IMR-90 (cell line): ENCODE measurements around the gene PLEKHG5. TPM values are rescaled to one million over a fixed set of nuclear protein-coding genes. Genes with fewer than 3 reads are reported as not detected.

Source experiments
- ATAC-seq: fragments of 200-7000 bp; cut with Tn5 transposase; 2 replicates; pipeline ENCODE4 v1.9.1; 2020; ENCODE audit warnings: low read depth, mild to moderate bottlenecking, moderate library complexity
- BruUV-seq: library from RNA; stranded (reverse); fragments of 400-500 nt; replicated peaks from 2 replicates; lab custom pipeline; 2021; lab: Mats Ljungman, UMichigan
- CTCF ChIA-PET: fragments of 300-600 bp; formaldehyde crosslinking; extraction: SDS; loops from one replicate; lab custom pipeline; 2021; ENCODE audit warnings: antibody characterized with exemption; lab: Yijun Ruan, JAX
- POLR2A ChIA-PET: fragments of 300-600 bp; sonication (Branson Sonifier 250); formaldehyde crosslinking; loops from one replicate; lab custom pipeline; 2022; ENCODE audit warnings: antibody characterized with exemption; ENCODE audit not compliant: unreplicated experiment; lab: Charles Lee
- DNase-seq: peaks from one replicate; pipeline ENCODE4 v3.0.0; 2013
- H2AFZ ChIP-seq: replicated peaks from 2 replicates; pipeline ENCODE3; 2013; ENCODE audit warnings: low read length, mild to moderate bottlenecking; ENCODE audit not compliant: poor library complexity
- H2AK5ac ChIP-seq: 2 replicates; pipeline ENCODE4 v1.6.1; 2013; ENCODE audit warnings: low read depth, low read length, inconsistent platforms
- H2AK9ac ChIP-seq: replicated peaks from 2 replicates; pipeline ENCODE3; 2013; ENCODE audit warnings: mild to moderate bottlenecking, low read depth, low read length, moderate library complexity; ENCODE audit not compliant: poor library complexity
- H2BK120ac ChIP-seq: 2 replicates; pipeline ENCODE4 v1.6.1; 2013; ENCODE audit warnings: low read depth, low read length, inconsistent platforms
- H2BK15ac ChIP-seq: 3 replicates; pipeline ENCODE4 v1.6.1; 2013; ENCODE audit warnings: low read depth, low read length, inconsistent platforms
- H2BK20ac ChIP-seq: 2 replicates; pipeline ENCODE4 v1.6.1; 2013; ENCODE audit warnings: low read depth, mild to moderate bottlenecking, inconsistent platforms, low read length, moderate library complexity
- H2BK5ac ChIP-seq: 2 replicates; pipeline ENCODE4 v1.6.1; 2013; ENCODE audit warnings: mild to moderate bottlenecking, low read depth, low read length, inconsistent platforms; ENCODE audit not compliant: poor library complexity, severe bottlenecking
- H3K14ac ChIP-seq: replicated peaks from 2 replicates; pipeline ENCODE4 v1.6.1; 2013; ENCODE audit warnings: low read depth, low read length, inconsistent platforms
- H3K18ac ChIP-seq: 2 replicates; pipeline ENCODE4 v1.6.1; 2013; ENCODE audit warnings: low read depth, low read length, control low read depth
- H3K23ac ChIP-seq: 2 replicates; pipeline ENCODE4 v1.6.1; 2013; ENCODE audit warnings: low read depth, low read length, inconsistent platforms
- H3K27ac ChIP-seq: 2 replicates; pipeline ENCODE4 v1.5.1; 2013; ENCODE audit warnings: mild to moderate bottlenecking, control low read depth, low read length; ENCODE audit not compliant: insufficient read depth
- H3K27me3 ChIP-seq: 2 replicates; pipeline ENCODE4 v1.6.1; 2013; ENCODE audit warnings: low read length; ENCODE audit not compliant: control insufficient read depth, insufficient read depth
- H3K36me3 ChIP-seq: 2 replicates; pipeline ENCODE4 v1.6.1; 2013; ENCODE audit warnings: low read length, mixed read lengths; ENCODE audit not compliant: control insufficient read depth, insufficient read depth
- H3K4ac ChIP-seq: 2 replicates; pipeline ENCODE4 v1.6.1; 2013; ENCODE audit warnings: low read depth, low read length, inconsistent platforms
- H3K4me1 ChIP-seq: 2 replicates; pipeline ENCODE4 v1.6.1; 2013; ENCODE audit warnings: low read length, mixed read lengths; ENCODE audit not compliant: control insufficient read depth, insufficient read depth
- H3K4me2 ChIP-seq: 2 replicates; pipeline ENCODE4 v1.6.1; 2013; ENCODE audit warnings: low read depth, mild to moderate bottlenecking, control low read depth, low read length, moderate library complexity
- H3K4me3 ChIP-seq: 2 replicates; pipeline ENCODE4 v1.5.1; 2013; ENCODE audit warnings: low read depth, mild to moderate bottlenecking, control low read depth, low read length, moderate library complexity; ENCODE audit not compliant: insufficient read depth
- H3K56ac ChIP-seq: 2 replicates; pipeline ENCODE4 v1.6.1; 2013; ENCODE audit warnings: low read length, inconsistent platforms; ENCODE audit not compliant: insufficient read depth; ENCODE audit errors: extremely low read depth
- H3K79me1 ChIP-seq, 2 experiments: 2 replicates each; pipeline ENCODE4 v1.6.1; 2013; ENCODE audit warnings: low read length in 2 of 2, inconsistent platforms in 1 of 2, low read depth in 1 of 2
- H3K9ac ChIP-seq: 2 replicates; pipeline ENCODE4 v1.6.1; 2013; ENCODE audit warnings: low read depth, low read length, control low read depth
- H3K9me1 ChIP-seq: 2 replicates; pipeline ENCODE4 v1.6.1; 2013; ENCODE audit warnings: low read length, inconsistent platforms; ENCODE audit not compliant: insufficient read depth
- H3K9me3 ChIP-seq: 2 replicates; pipeline ENCODE4 v1.6.1; 2013; ENCODE audit warnings: low read length; ENCODE audit not compliant: control insufficient read depth, insufficient read depth
- H4K20me1 ChIP-seq: 2 replicates; pipeline ENCODE4 v1.6.1; 2013; ENCODE audit warnings: low read length, inconsistent platforms; ENCODE audit not compliant: insufficient read depth
- H4K5ac ChIP-seq: 2 replicates; pipeline ENCODE4 v1.6.1; 2013; ENCODE audit warnings: mild to moderate bottlenecking, low read depth, low read length, control low read depth
- H4K8ac ChIP-seq, 2 experiments: 2 replicates each; pipeline ENCODE4 v1.6.1; 2013; ENCODE audit warnings: low read depth in 2 of 2, low read length in 2 of 2, control low read depth in 1 of 2, inconsistent platforms in 1 of 2
- H4K91ac ChIP-seq: 2 replicates; pipeline ENCODE4 v1.6.1; 2013; ENCODE audit warnings: low read depth, low read length, inconsistent platforms; ENCODE audit not compliant: insufficient read depth
- FOS ChIP-seq: fragments of 150-350 bp; IDR thresholded peaks from 2 replicates; pipeline ENCODE4 v1.6.1; 2016; ENCODE audit warnings: low read depth, low read length
- RCOR1 ChIP-seq: IDR thresholded peaks from 2 replicates; pipeline ENCODE4 v1.6.1; 2012; ENCODE audit warnings: mild to moderate bottlenecking, low read length, improper control_type of control experiment; ENCODE audit not compliant: insufficient replicate concordance
- WGBS, 2 experiments: methylation state at CpG; one replicate each; pipeline versions ENCODE4 v1.1.5 to v1.1.7; 2013; ENCODE audit warnings: missing lambda C conversion rate in 2 of 2; ENCODE audit not compliant: insufficient read length in 1 of 2; ENCODE audit errors: extremely low coverage in 2 of 2; 5-methylcytosine and 5-hydroxymethylcytosine counted together
- dilution Hi-C: fragments of 300-500 bp; cut with HindIII; formaldehyde crosslinking; loops from one replicate; pipeline ENCODE4 v1.14.3; 2018; ENCODE audit warnings: low sequenced_read_pairs; ENCODE audit not compliant: unreplicated experiment
- in situ Hi-C: fragments of 300-500 bp; cut with MboI; formaldehyde crosslinking; loops from 3 replicates; pipeline ENCODE4 v1.14.3; 2019; ENCODE audit warnings: low sequenced_read_pairs, inconsistent platforms, mixed read lengths
- intact Hi-C: fragments of 100-400 bp; cut with micrococcal nuclease; formaldehyde crosslinking; loops from 2 replicates; pipeline ENCODE4 v1.10.0; 2022
- polyA plus RNA-seq, 3 experiments: library from polyadenylated mRNA; depleted of rRNA; stranded (reverse); fragments of >200 nt; gene quantifications; 2 replicates each; pipeline ENCODE4 v1.2.3, GENCODE V29; 2012; ENCODE audit warnings: low replicate concordance in 1 of 3
- total RNA-seq: library from RNA; depleted of rRNA; stranded (reverse); fragments of >200 nt; gene quantifications from 2 replicates; pipeline ENCODE4 v1.2.3, GENCODE V29; 2012

The PLEKHG5 gene
- total and polyA plus RNA-seq, 2 of the 4 experiments (the other 2 are of a cell fraction) = 4.8 to 11.6 TPM

GRCh38 chr1:6495041-6495441, 3.6 kb upstream of the PLEKHG5 start:
- Histone ChIP-seq H3K4ac (no peak overlapping the region), H3K14ac (no peak overlapping the region), H3K4me3 (no peak overlapping the region), H2AK5ac (no peak overlapping the region), H3K27me3 (no peaks in the 10 kb centered on the region; the same call in 1 of the 2 replicates), H4K8ac (no peak overlapping the region), H2BK120ac (no peak overlapping the region), H2BK5ac (no peak overlapping the region), H4K91ac (no peak overlapping the region), H4K20me1 (no peaks in the 10 kb centered on the region), H3K23ac (no peak overlapping the region), H3K4me1 (peaks cover 19% of the 10 kb centered on the region), H3K9ac (no peak overlapping the region), H3K4me2 (no peak overlapping the region), H3K56ac (no peak overlapping the region), H3K18ac (no peak overlapping the region), H2BK15ac (no peak overlapping the region), H2AK9ac (peak overlapping the region; percentile 42), H2AFZ (no peak overlapping the region), H3K36me3 (no peaks in the 10 kb centered on the region), H3K27ac (no peak overlapping the region), H2BK20ac (no peak overlapping the region), H4K5ac (no peak overlapping the region), H3K79me1 (peaks cover 0 to 11% of the 10 kb centered on the region in 2 experiments; a peak in 1 of 4 replicates), H3K9me3 (no peaks in the 10 kb centered on the region), H3K9me1 (0 out of 2 replicates have a peak, but pooled peaks cover 2% of the 10 kb centered on the region)
- ATAC-seq (no peak), DNase-seq (no peak)
- intact Hi-C loops (no loop called here), dilution Hi-C loops (no loop called here), in situ Hi-C loops (loop anchor here (10.0 kb wide), 1 partner anchor 150 kb away; no protein-coding TSS in a partner anchor)
- TF ChIP-seq RCOR1 (no peak), FOS (no peak)
- WGBS, 2 experiments = no CpG with 5 or more reads among the region's 13 CpGs
- BruUV-seq = no TSS peak
- ChIA-PET POLR2A (no interaction called here), CTCF (no interaction called here)
